Activated CD4-positive, alpha-beta T cell treated with anti-CD3 and anti-CD28 coated beads, Interleukin-2, amount 10 ng/mL, durations not matched to agents 24 days and 14 days (primary cell): Measurements from ENCODE around the gene B4GALNT2. TPM values are rescaled to one million over a fixed set of nuclear protein-coding genes. Genes with fewer than 3 reads are reported as not detected.
"Not testable (repeated sequence)": the region's sequence is repeated elsewhere in the genome, so short reads cannot be mapped to it uniquely, and the experiment has no call there.

Experiments used
- DNase-seq: peaks from one replicate; pipeline ENCODE4 v3.0.0; 2022
- H3K27ac Mint-ChIP-seq: one replicate; pipeline ENCODE4 v1.8.0; 2022; ENCODE audit warnings: mild to moderate bottlenecking, mixed read lengths
- H3K27me3 Mint-ChIP-seq: one replicate; pipeline ENCODE4 v1.8.0; 2022; ENCODE audit warnings: mixed read lengths
- H3K36me3 Mint-ChIP-seq: one replicate; pipeline ENCODE4 v1.8.0; 2022; ENCODE audit warnings: low read depth, mild to moderate bottlenecking, mixed read lengths
- H3K4me1 Mint-ChIP-seq: one replicate; pipeline ENCODE4 v1.8.0; 2021; ENCODE audit warnings: mixed read lengths
- H3K4me3 Mint-ChIP-seq: one replicate; pipeline ENCODE4 v1.8.0; 2022; ENCODE audit warnings: mild to moderate bottlenecking, moderate library complexity, mixed read lengths
- H3K9me3 Mint-ChIP-seq: one replicate; pipeline ENCODE4 v1.8.0; 2021; ENCODE audit warnings: mixed read lengths
- intact Hi-C: fragments of 100-400 bp; cut with micrococcal nuclease; formaldehyde crosslinking; loops from one replicate; pipeline ENCODE4 v1.15.1; 2023
- total RNA-seq: library from RNA; stranded (reverse); gene quantifications from 2 replicates; pipeline ENCODE4 v1.2.3, GENCODE V29; 2022

B4GALNT2 gene
- total RNA-seq, 1 donor from 2014 or later, result 0.02 TPM

DNA sequence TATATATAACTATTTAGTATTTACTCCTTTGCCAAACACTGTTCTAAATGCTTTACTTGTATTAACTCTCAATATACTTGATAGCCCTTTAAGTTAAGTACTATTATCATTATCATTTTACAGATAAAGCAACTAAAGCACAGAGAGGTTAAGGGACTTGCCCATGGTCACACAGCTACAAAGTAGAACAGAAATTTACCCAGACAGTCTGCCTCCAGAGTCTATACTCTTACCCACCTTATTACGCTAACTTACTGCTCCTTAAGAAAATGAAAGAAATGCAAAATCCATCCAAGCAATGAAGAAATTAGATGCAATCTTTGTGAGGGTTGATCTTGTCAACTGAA, 25.4 kb upstream of the B4GALNT2 start:
- Mint-ChIP-seq H3K27ac (no peak overlapping the region), H3K27me3 (peaks cover 17% of the 10 kb centered on the region), H3K9me3 (no peaks in the 10 kb centered on the region), H3K36me3 (no peaks in the 10 kb centered on the region), H3K4me3 (no peak overlapping the region), H3K4me1 (no peaks in the 10 kb centered on the region)
- intact Hi-C loops, result no loop called here
- no peak for DNase-seq

DNA sequence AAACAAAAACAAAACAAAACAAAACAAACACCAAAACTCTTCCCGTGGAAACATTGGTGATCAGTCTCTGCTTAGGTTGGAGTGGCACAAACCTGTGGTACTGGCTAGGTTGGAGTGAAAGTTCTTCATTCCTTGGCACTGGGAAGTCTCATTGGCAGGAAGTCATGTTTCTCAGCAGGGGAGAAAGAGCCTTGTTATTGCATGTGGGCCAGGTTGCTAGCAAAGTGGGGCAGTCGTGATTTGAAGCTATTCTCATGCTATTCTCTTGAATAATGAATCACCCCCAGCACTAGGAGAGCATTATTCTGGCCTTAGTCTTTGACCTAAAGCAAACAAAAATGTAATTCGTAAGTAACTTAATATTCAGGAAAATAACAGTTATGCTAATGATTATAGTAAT, 24.3 kb upstream of the B4GALNT2 start:
- no peak overlapping the region for H3K27ac Mint-ChIP-seq
- no peaks in the 10 kb centered on the region for H3K36me3 Mint-ChIP-seq
- H3K9me3 Mint-ChIP-seq, result no peaks in the 10 kb centered on the region
- H3K4me1 Mint-ChIP-seq, result no peaks in the 10 kb centered on the region
- H3K27me3 Mint-ChIP-seq, result peaks cover 20% of the 10 kb centered on the region
- no peak for DNase-seq
- no peak overlapping the region for H3K4me3 Mint-ChIP-seq
- intact Hi-C loops, result no loop called here

DNA sequence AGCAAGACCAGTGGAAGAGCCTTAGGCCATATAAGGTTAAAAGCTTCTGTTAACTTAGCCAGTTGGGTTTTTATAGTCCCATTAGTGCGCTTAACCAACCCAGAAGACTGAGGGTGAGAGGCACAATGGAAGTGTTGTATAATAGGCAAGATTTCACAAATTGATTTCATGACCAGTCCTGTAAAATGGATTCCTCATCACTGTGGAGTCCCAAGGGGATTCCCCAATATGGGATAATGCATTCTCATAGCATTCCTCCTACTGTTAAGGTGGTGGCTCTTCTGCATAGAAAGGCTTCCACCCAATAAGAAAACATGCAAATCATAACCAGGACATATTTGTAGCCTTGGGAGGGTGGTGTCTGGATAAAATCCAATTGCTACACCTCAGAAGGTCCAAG, 22.1 kb upstream of the B4GALNT2 start:
- Mint-ChIP-seq H3K36me3 (no peaks in the 10 kb centered on the region), H3K4me1 (no peaks in the 10 kb centered on the region), H3K27me3 (peaks cover 24% of the 10 kb centered on the region), H3K4me3 (no peak overlapping the region), H3K27ac (no peak overlapping the region), H3K9me3 (no peaks in the 10 kb centered on the region)
- no peak for DNase-seq
- intact Hi-C loops, result no loop called here

- intact Hi-C loops, result no loop called here
- no peak overlapping the region for H3K27ac Mint-ChIP-seq
- no peaks in the 10 kb centered on the region for H3K36me3 Mint-ChIP-seq
- peaks cover 28% of the 10 kb centered on the region for H3K27me3 Mint-ChIP-seq
- no peaks in the 10 kb centered on the region for H3K9me3 Mint-ChIP-seq
- no peak for DNase-seq
- H3K4me3 Mint-ChIP-seq, result no peak overlapping the region
- no peaks in the 10 kb centered on the region for H3K4me1 Mint-ChIP-seq
Measured at GRCh38 chr17:49111934-49112333, 20.6 kb upstream of the B4GALNT2 start.

- Mint-ChIP-seq H3K27ac (no peak overlapping the region), H3K27me3 (peaks cover 35% of the 10 kb centered on the region), H3K36me3 (no peaks in the 10 kb centered on the region), H3K4me3 (no peak overlapping the region), H3K4me1 (no peaks in the 10 kb centered on the region), H3K9me3 (no peaks in the 10 kb centered on the region)
- intact Hi-C loops, result no loop called here
- DNase-seq, result no peak
Measured at GRCh38 chr17:49112936-49113335, 19.6 kb upstream of the B4GALNT2 start.

DNA sequence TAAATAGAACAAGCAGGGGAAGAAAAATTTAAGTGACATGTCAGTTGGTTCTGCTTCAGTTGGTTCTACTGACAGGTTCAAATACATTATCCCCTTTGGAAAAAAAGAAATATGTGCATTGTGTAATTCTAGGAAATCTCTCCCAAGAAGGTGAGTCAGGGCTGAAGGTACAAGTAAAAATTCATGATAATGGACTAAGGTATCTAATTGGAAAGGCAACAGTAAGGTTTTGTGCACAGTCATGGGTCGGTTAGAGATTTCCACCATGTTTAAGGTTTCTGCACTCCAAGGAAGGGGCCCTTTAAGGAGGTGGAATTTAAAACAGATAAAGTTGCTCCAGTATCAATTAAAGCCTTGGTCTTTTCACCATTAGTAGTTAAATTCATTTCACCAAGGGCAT, 17.9 kb upstream of the B4GALNT2 start:
- Mint-ChIP-seq H3K4me1 (no peaks in the 10 kb centered on the region), H3K4me3 (no peak overlapping the region), H3K27ac (no peak overlapping the region), H3K9me3 (no peaks in the 10 kb centered on the region), H3K27me3 (peaks cover 34% of the 10 kb centered on the region), H3K36me3 (no peaks in the 10 kb centered on the region)
- intact Hi-C loops, result no loop called here
- DNase-seq, result no peak

GRCh38 chr17:49117587-49118230, 14.9 kb upstream of the B4GALNT2 start:
- H3K9me3 Mint-ChIP-seq, result no peaks in the 10 kb centered on the region
- H3K4me1 Mint-ChIP-seq, result no peaks in the 10 kb centered on the region
- H3K27ac Mint-ChIP-seq, result no peak overlapping the region
- H3K27me3 Mint-ChIP-seq, result peaks cover 52% of the 10 kb centered on the region
- no peak overlapping the region for H3K4me3 Mint-ChIP-seq
- no peaks in the 10 kb centered on the region for H3K36me3 Mint-ChIP-seq
- DNase-seq, result no peak
- intact Hi-C loops, result no loop called here

GRCh38 chr17:49120166-49120565, 12.4 kb upstream of the B4GALNT2 start:
- DNase-seq, result no peak
- intact Hi-C loops, result no loop called here
- peaks cover 46% of the 10 kb centered on the region for H3K27me3 Mint-ChIP-seq
- no peaks in the 10 kb centered on the region for H3K9me3 Mint-ChIP-seq
- no peak overlapping the region for H3K4me3 Mint-ChIP-seq
- no peak overlapping the region for H3K27ac Mint-ChIP-seq
- no peaks in the 10 kb centered on the region for H3K4me1 Mint-ChIP-seq
- H3K36me3 Mint-ChIP-seq, result no peaks in the 10 kb centered on the region

DNA sequence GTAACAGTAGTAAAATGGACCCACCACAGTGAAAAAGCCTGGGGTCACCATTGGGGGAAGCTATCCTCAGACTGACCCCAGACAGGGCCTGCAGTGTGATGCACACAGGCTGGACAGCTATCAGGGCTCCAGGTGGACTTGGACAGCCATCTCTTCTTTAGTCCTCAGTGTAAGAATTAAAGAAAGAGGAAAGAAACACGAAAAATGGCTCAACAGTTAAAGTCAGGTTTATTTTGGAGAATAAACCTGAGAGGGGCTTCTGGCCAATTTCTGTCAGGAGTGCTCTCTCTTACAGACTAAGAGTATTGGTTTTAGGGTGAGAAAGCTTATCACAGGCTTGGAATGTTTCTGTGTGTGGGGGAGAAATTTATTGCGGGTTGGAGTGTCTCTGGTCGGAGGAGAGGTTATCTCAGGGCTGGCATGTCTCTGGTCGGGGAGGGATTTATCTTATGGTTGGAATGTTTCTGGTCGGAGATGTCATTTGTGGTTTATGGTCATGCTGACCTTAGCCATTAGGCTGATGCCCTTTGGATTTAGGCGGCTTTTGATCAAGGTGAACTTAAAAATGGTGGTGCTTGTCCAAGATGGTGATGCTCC, 10.8 kb upstream of the B4GALNT2 start:
- Mint-ChIP-seq H3K4me3 (no peak overlapping the region), H3K4me1 (no peaks in the 10 kb centered on the region), H3K36me3 (no peaks in the 10 kb centered on the region), H3K27me3 (peaks cover 36% of the 10 kb centered on the region), H3K27ac (no peak overlapping the region), H3K9me3 (no peaks in the 10 kb centered on the region)
- intact Hi-C loops, result no loop called here
- DNase-seq, result no peak

- Mint-ChIP-seq H3K4me1 (no peaks in the 10 kb centered on the region), H3K4me3 (no peak overlapping the region), H3K27me3 (peaks cover 32% of the 10 kb centered on the region), H3K27ac (no peak overlapping the region), H3K36me3 (no peaks in the 10 kb centered on the region), H3K9me3 (no peaks in the 10 kb centered on the region)
- intact Hi-C loops, result no loop called here
- DNase-seq, result no peak
Measured at GRCh38 chr17:49122566-49122965, 10.0 kb upstream of the B4GALNT2 start.

DNA sequence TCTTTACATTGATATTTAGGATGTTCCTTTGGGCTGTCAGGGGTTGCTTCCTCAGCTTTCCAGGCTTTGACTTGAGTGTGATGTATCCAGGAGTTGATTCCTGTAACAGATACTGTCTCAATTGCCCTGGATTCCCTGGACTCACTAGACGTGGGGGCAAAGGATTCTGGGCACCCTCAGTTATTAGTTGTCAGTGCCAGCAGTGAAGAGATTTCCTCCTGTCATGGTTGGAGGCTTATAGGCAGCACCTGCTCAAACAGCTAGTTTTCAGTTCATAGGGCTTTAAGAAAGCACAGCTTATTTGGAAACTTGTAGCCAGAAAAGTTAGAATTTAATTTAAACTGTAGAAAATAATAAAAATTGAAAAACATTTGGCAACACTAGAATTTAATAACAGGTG, 9.5 kb upstream of the B4GALNT2 start:
- Mint-ChIP-seq H3K36me3 (no peaks in the 10 kb centered on the region), H3K27me3 (peaks cover 31% of the 10 kb centered on the region), H3K27ac (no peak overlapping the region), H3K4me3 (no peak overlapping the region), H3K4me1 (no peaks in the 10 kb centered on the region), H3K9me3 (no peaks in the 10 kb centered on the region)
- no peak for DNase-seq
- intact Hi-C loops, result no loop called here

DNA sequence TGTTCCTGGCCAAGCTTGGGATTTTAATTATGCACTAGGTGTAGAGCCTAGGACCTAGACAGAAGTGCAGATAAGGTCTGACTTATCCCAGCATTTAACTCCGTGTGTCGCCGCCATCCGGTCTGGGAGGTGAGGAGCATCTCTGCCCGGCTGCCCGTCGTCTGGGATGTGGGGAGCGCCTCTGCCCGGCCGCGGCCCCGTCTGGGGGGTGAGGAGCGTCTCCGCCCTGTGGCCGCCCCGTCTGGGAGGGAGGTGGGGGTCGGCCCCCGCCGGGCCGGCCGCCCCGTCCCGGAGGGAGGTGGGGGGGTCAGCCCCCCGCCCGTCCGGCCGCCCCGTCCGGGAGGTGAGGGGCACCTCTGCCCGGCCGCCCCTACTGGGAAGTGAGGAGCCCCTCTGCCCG, 7.1 kb upstream of the B4GALNT2 start:
- DNase-seq, result no peak
- Mint-ChIP-seq H3K27me3 (peaks cover 41% of the 10 kb centered on the region), H3K36me3 (no peaks in the 10 kb centered on the region), H3K4me1 (no peaks in the 10 kb centered on the region), H3K9me3 (no peaks in the 10 kb centered on the region), H3K4me3 (no peak overlapping the region), H3K27ac (no peak overlapping the region)
- intact Hi-C loops, result no loop called here

DNA sequence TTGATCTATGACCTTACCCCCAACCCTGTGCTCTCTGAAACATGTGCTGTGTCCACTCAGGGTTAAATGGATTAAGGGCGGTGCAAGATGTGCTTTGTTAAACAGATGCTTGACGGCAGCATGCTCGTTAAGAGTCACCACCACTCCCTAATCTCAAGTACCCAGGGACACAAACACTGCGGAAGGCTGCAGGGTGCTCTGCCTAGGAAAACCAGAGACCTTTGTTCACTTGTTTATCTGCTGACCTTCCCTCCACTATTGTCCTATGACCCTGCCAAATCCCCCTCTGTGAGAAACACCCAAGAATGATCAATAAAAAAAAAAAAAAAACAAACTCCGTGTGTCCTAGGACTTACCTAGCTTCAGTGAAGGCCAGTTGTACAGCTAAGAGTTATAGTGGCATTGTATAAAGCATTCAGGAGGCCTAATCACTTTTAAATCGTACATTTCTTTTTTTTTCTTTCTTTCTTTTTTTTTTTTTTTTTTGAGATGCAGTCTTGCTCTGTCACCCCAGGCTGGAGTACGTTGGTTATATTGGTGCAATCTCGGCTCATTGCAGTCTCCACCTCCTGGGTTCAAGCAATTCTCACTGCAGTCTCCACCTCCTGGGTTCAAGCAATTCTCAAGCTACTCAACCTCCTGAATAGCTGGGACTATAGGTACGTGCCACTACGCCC, 6.2 kb upstream of the B4GALNT2 start:
- H3K36me3 Mint-ChIP-seq, intact Hi-C loops, H3K27ac Mint-ChIP-seq, DNase-seq, H3K4me3 Mint-ChIP-seq, H3K4me1 Mint-ChIP-seq, H3K9me3 Mint-ChIP-seq: not testable (repeated sequence)
- H3K27me3 Mint-ChIP-seq, result peaks cover 42% of the 10 kb centered on the region

DNA sequence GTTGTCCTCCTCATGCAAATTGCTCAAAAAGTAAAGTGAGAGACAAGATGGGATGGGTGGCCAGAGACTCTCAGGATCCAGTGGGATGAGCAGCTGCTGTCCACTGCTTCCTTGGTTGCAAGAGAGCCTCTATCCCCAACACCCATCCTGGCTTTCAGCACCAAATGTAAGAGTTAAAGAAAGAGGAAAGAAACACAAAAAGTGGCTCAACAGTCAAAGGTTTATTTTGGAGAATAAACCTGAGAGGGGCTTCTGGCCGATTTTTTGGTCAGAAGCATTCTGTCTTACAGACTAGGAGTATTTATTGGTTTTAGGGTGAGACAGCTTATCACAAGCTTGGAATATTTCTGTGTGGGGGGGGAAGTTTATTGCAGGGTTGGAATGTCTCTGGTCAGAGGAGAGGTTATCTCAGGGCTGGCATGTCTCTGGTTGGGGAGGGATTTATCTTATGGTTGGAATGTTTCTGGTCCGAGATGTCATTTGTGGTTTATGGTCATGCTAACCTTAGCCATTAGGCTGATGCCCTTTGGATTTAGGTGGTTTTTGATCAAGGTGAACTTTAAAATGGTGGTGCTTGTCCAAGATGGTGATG, 3.1 kb upstream of the B4GALNT2 start:
- H3K36me3 Mint-ChIP-seq, H3K27ac Mint-ChIP-seq, H3K4me1 Mint-ChIP-seq, intact Hi-C loops, H3K4me3 Mint-ChIP-seq, DNase-seq, H3K9me3 Mint-ChIP-seq: not testable (repeated sequence)
- H3K27me3 Mint-ChIP-seq, result peaks cover 57% of the 10 kb centered on the region
